ENCODE results near the gene ASH1L. TPM values are rescaled to one million over a fixed set of nuclear protein-coding genes. Genes with fewer than 3 reads are reported as not detected.
"Not testable (repeated sequence)": the region's sequence is repeated elsewhere in the genome, so short reads cannot be mapped to it uniquely, and the experiment has no call there.

The ASH1L gene
- total RNA-seq, 1 donor from 2014 or later, result 66.9 TPM

DNA sequence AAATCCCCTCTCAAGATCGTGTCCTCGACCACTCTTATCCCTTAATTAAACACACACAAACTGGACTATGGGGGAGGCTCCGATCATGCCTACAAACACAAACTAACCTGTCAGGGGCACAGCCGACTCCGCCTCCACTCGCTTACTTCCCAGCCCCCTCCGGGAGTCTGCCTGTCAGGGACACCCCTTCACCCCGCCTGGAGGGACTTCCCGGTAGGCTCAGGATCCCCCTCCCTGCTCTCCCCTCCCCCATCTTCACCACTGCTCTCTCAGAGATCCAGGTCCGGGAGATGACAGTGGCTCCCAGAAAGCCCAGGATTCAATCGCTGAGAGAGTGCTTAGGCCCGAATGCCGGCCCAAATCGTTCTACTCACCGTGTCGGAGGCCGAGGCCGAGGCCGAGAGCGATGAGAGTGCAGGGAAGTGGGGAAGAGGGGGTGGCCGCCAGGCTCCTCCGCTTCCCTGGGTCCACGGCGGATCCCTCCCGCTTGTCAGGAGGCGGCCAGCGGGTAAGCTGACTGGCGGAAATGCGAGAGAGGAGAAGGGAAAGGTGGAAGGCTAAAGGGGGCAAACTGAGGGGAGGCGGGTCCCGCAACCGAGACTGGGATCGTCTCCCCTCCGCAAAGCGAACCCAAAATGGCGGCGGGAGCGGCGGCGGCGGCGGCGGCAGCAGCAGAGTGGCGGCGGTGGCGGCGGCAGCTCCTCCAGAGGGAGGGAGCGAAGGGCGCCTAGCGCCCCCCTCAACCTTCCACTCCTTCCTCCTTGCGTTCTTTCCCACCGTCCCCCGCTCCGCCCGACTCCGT, 623 bp downstream of the ASH1L start:
- not testable (repeated sequence) for DNase-seq

DNA sequence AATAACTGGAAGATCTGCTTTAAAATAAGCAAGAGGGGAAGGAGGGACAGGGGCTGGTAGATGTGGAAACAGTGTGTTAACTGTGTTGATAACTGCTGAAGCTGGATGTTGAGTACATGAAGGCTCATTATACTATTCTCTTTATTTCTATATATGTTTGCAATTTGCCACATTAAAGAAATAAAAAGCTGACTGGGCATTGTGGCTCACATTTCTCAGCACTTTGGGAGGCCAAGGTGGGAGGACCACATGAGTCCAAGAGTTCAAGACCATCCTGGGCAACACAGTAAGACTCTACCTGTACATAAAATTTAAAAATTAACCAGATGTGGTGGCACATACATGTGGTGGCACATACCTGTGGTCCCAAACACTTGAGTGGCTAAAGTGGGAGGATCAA, 6.7 kb downstream of the ASH1L start:
- no peak for DNase-seq

DNA sequence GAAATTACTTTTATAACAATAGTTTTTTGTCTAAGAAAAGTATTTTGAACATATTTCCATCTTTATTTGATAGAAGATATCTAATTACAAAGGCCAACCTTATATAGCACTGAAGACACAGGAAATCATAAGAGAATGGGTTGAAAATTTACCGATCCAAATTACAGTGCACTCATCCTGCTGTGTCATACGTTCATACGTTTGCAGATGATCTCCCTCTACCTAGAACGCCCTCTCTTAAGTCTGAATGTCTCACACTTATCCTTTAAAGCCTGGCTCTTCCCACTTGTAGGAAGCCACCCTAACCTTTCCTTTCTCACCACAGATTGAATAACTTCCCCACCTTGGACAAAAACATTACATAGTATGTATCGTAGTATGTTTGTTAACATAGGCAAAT, 9.3 kb downstream of the ASH1L start:
- no peak for DNase-seq

- no peak for DNase-seq
These were observed 13.9 kb downstream of the ASH1L start for GRCh38 chr1:155548706-155549105.

- no peak for DNase-seq
These were observed 22.4 kb downstream of the ASH1L start for GRCh38 chr1:155540000-155540874.

GRCh38 chr1:155537193-155537592, 25.4 kb downstream of the ASH1L start:
- DNase-seq, result no peak

DNA sequence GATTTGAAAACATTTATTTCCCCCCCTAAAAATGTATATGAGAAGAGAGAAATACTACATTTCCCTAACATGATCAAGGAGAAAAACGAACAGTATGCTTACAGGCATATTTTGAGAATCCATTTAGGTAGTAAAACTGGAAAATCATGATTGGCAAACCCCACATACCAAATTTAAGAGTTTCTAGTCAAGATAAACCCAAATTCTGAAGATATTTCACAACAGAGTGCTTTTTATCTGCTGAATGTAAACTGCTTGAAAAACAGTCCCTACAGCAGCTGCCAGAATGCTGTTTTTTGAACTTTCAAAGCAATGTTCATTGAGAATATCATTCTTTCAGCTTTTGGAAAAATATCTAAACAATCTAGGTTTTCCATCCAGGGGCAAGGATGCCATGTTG, 31.0 kb downstream of the ASH1L start:
- no peak for DNase-seq

DNA sequence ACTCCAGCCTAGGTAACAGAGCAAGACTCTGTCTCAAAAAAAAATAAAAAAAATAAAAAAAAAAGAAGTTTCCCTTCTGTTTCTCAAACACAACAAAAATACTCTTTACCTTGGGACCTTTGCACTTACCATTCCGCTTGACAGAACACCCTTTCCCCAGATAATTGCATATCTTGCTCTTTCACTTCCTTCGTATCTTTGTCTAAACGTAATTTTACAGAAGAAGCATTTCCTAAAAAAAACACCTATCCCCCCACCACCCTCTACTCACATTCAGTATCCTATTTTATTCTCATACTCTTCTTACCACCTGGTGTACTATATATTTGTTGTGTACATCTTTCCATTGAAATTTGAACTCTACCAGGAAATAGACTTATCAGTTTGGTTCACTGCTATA, 32.7 kb downstream of the ASH1L start:
- DNase-seq, result no peak

DNA sequence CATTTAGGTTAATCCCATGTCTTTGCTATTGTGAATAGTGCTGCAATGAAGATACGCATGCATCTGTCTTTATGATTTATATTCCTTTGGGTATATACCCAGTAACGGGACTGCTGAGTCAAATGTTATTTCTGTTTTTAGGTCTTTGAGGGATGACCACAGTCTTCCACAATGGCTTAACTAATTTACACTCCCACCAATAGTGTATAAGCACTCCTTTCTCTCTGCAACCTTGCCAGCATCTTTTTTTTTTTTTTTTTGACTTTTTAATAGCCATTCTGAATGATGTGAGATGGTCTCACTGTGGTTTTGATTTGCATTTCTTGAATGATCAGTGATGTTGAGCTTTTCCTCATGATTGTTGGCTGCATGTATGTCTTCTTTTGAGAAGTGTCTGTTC, 33.5 kb downstream of the ASH1L start:
- no peak for DNase-seq

- no peak for DNase-seq
These were observed 34.9 kb downstream of the ASH1L start for GRCh38 chr1:155527677-155528076.

GRCh38 chr1:155526356-155526755, 36.2 kb downstream of the ASH1L start:
- DNase-seq, result no peak

- no peak for DNase-seq
These were observed 40.5 kb downstream of the ASH1L start for GRCh38 chr1:155522069-155522468.

GRCh38 chr1:155518484-155518883, 44.1 kb downstream of the ASH1L start:
- DNase-seq, result no peak

DNA sequence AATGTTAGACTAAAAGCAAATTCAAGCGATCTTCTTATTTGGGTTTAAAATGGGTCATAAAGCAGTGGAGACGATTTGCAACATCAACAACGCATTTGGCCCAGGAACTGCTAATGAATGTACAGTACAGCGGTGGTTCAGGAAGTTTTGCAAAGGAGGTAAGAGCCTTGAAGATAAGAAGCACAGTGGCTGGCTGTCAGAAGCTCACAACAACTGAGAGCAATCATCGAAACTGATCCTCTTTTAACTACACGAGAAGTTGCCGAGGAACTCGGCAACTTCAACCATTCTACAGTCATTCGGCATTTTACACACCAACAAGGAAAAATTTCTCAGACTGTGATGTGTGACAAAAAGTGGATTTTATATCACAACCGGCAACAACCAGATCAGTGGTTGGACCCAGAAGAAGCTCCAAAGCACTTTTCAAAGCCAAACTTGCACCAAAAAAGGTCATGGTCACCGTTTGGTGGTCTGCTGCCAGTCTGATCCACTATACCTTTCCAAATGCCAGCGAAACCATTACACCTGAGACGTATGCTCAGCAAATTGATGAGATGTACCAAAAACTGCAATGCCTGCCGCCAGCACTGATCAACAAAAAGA, 47.9 kb downstream of the ASH1L start:
- DNase-seq, result no peak

DNA sequence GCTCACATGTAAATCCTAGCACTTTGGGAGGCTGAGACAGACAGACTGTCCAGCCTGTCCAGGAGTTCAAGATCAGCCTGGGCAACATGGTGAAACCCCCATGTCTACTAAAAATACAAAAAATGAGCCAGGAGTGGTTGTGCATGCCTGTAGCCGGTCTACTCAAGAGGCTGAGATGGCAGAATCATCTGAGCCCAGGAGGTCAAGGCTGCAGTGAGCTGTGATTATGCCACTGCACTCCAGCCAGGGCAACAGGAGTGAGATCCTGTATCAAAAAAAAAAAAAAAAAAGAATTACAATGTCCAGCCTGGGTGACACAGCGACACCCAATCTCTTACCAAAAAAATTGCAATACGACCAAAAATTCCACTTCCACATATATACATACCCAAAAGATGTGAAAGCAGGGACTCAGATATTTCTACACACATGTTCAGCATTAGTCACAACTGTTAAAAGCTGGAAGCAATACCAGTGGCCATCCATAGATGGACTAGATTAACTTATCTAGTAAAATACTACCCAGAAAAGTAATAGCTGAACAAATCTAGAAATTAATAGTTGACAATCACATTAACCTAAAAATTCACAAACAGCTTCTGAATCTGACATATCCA, 49.2 kb downstream of the ASH1L start:
- no peak for DNase-seq

- DNase-seq, result not testable (repeated sequence)
These were observed 51.2 kb downstream of the ASH1L start for GRCh38 chr1:155511385-155511784.

- no peak for DNase-seq
These were observed 53.5 kb downstream of the ASH1L start for GRCh38 chr1:155509064-155509463.

- no peak for DNase-seq
These were observed 54.7 kb downstream of the ASH1L start for GRCh38 chr1:155507945-155508344.

DNA sequence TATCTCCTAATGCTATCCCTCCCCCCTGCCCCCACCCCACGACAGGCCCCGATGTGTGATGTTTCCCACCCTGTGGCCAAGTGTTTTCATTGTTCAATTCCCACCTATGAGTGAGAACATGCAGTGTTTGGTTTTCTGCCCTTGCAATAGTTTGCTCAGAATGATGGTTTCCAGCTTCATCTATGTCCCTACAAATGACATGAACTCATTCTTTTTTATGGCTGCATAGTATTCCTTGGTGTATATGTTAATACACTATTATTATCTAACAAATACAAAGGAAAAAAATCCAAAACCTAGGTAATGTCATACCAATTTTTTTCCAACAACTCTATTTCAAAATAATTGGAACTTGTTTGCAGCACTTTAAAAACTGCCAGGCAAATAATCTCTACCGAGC, 56.6 kb downstream of the ASH1L start:
- not testable (repeated sequence) for DNase-seq

- DNase-seq, result peak; percentile 14
These were observed 58.4 kb downstream of the ASH1L start for GRCh38 chr1:155504207-155504606.

GRCh38 chr1:155499953-155500639, 62.5 kb downstream of the ASH1L start:
- peak; percentile 61 for DNase-seq

DNA sequence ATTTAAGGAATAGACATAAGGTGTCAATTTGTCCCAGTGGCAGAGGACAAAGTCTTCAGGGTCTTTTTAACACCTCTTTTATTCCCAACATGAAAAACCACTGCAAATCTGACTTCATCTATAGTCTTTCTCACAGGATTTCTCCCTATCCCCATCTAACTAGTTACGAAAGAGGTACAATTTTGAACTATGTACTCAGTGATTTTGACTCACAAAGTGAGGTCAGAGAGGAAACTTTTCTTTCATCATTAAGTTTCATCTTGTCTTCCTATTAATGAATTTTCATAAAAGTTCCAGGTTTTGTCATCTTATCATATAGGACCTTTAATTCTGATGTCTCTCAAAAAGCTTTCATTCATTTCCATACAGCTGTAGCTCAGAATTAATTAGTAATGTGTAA, 63.3 kb downstream of the ASH1L start:
- DNase-seq, result no peak
